Activated CD8-positive, alpha-beta memory T cell treated with anti-CD3 and anti-CD28 coated beads, Interleukin-2, amount 50 U/mL, for 24 hours (primary cell): ENCODE data around the gene CDKN2A.

Experiments
- DNase-seq: peaks from one replicate; pipeline ENCODE4 v3.0.0-alpha.2; 2020; ENCODE audit errors: extremely low read depth

CDKN2A gene

GRCh38 chr9:21941337-21941995 lies 52.7 kb downstream of the CDKN2A start:
- no peak for DNase-seq

- no peak for DNase-seq
These were observed 58.0 kb downstream of the CDKN2A start for GRCh38 chr9:21936161-21936560.

DNA sequence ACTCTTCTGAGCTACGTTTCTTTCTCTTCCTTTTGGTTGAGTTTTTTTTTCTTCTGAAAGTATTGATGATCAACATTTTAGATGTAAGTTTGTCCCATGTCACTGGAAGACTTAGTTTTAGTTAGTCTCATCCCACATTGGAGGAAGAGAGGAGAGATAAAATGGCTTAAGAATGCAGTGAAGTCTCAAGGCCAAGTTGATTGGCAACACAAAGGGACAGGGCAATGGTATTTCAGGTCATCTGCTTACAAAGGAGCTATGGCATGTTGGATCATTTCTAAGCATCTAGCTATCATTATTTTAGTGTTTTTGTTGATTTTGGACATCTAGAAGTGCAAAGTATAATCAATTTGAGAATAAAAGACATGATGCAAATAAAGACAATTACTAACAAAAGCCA lies 58.6 kb downstream of the CDKN2A start:
- DNase-seq: no peak

DNA sequence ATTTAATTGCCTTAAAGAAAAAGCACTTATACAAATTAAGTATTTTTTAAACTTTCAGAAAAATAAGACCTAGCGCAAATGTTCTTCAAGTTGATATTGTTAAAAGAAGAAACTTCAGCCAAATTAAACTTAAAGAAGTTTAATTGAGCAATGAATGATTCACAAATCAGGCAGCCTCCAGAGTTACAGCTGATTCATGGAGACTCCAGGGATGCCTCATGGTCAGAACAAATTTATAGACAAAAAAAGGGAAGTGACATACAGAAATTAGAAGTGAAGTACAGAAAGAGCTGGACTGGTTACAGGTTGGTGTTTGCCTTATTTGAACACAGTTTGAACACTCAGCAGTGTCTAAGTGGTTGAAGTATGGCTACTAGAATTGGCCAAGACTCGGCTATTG lies 60.3 kb downstream of the CDKN2A start:
- no peak for DNase-seq

DNA sequence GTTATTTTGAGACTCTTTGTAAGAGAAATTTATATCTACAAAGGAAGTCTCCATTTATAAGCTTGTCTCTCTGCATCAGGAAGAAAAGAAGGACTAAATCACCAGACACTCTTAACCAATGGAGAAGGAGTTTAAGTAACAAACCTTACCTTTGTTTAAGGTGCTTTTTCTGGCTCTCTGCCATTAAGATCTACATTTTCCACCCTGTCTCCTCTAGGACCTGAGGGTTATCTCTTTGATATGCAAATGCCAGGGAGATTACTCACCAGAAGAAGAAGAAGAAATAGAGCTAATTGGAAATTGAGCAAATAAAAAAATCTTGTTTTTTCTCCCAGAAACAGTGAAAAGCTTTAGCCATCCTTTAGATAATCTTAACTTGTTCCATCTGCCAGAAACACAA lies 60.9 kb downstream of the CDKN2A start:
- DNase-seq: no peak

DNA sequence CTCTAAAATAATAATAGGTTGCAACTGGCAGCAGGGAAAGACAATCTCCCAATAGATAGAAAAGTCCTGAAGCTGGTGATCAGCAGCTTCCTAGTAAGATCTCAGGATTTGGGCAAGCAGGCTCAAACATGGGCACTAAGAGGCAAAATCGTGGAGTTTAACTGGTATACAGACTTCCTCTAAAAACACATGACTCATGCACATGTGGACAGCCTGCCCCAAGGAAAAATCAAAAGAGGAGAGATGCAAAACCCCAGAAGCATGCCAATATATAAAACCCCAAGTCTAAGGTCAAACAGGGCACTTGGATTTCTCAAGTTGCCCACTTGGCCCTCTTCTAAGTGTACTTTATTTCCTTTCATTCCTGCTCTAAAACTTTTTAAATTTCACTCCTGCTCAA lies 62.8 kb downstream of the CDKN2A start:
- DNase-seq: no peak

- DNase-seq: no peak
These were observed 66.4 kb downstream of the CDKN2A start for GRCh38 chr9:21927752-21928151.

- DNase-seq: no peak
These were observed 70.5 kb downstream of the CDKN2A start for GRCh38 chr9:21923694-21924093.

- no peak for DNase-seq
These were observed 74.5 kb downstream of the CDKN2A start for GRCh38 chr9:21919377-21920362.
